KG1 (cell line): ENCODE results near the gene TBC1D2.

ENCODE experiments used
- DNase-seq: peaks from one replicate; lab custom pipeline; 2025; lab: John Stamatoyannopoulos, UW

The TBC1D2 gene

DNA sequence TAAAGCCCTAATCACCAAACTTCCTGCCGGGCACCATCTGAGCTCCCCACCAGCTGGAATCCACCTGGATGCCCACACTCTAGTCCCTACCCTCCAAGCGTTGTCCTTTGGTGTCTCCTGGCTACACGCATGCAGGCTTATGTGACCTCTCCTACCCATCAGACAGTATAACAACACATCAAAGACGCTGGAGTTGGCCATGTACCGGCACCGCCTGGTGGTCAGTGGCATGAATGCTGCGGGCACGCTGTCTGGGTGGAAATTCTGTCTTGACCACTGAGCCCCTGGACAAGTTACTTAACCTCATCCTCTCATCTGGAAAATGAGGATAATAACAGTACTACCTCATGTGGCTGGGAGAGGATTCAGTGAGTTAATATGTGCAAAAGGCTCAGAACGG, 39.6 kb downstream of the TBC1D2 start:
- DNase-seq: no peak

DNA sequence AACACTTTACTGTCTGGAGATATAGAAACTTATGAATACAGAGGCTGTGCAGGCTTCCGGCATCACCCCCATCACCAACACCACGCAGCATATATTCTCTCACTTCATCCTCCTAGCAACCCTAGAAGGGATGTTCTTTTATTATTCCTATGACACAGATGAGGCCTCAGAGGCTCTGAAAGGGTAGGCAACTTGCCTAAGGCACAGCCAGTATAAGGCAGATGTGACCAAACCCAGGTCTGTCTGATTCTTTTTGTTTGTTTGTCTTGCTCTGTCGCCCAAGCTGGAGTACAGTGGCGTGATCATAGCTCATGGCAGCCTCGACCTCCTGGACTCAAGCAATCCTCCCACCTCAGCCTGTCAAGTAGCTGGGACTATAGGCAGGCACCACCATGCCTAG, 40.2 kb downstream of the TBC1D2 start:
- no peak for DNase-seq

DNA sequence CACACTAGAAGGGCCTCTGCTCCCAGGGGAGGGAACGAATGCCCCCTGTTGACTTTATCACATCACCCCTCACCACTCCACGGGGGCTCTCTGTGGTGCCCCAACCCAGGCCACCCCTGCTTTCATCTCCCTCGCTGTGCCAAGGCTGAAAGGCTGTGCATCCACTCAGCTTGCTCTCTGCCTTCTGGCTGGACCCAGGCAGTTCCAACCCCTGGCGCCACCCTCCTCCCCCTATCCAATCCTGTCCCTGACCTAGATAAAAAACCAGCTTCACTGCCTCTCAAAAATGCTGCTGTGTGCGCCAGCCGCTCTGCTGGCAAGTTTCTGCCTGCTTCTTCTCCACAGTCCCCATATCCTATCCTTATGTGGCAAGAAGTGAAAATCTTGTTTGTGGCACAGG, 40.6 kb downstream of the TBC1D2 start:
- DNase-seq: no peak

DNA sequence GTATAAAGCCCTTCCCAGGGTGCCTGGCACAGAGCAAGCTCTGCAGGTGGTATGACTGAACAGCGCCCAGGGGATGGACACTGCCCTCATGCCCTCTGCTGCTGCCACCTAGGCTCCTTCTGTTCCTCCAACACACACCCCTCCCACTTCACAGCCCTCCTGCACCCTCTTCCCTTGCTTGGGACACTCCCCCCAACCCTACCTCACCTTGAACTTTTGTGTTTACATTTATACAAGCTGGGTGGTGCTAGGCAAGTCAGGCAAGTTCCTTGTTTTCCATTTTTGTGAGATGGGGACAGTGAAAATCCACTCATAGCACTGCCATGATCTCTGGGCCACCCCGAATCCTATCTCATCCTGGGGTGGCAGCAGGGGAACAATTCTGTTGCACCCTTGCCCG, 44.2 kb downstream of the TBC1D2 start:
- no peak for DNase-seq

DNA sequence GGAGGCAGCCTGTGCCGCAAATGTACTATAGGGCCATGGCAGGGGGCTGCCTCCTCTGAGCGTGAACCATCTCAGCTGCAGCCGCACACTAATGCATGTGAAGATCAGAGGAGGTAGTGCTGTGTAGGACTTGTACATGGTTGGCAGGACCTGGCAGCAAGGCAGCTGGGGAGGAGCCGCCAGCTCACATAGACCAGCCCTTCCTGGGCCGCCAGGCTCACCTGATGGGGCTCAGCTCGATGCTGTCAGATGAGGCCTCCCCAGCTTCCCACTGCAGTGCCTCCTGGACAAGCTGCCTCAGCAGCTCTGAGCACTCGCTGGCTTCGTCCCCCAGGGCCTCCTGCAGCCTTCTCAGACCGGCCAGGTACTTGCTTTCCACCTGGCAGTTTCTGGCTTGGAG, 45.0 kb downstream of the TBC1D2 start:
- DNase-seq: no peak

DNA sequence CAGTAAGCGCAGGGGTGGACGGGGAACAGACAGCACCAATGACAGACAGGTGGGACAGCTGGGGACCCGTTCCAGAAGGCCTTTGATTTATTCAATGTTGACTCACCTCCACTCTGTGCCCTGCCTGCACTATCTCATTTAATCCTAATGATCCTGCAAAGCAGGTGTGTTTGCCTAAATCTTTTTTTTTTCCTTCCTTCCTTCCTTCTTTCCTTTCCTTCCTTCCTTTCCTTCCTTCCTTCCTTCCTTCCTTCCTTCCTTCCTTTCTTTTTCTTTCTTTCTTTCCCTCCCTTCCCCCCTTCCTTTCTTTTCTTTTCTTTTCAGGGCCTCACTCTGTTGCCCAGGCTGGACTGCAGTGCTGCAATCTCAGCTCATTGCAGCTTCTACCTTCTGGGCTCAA, 45.9 kb downstream of the TBC1D2 start:
- no peak for DNase-seq

DNA sequence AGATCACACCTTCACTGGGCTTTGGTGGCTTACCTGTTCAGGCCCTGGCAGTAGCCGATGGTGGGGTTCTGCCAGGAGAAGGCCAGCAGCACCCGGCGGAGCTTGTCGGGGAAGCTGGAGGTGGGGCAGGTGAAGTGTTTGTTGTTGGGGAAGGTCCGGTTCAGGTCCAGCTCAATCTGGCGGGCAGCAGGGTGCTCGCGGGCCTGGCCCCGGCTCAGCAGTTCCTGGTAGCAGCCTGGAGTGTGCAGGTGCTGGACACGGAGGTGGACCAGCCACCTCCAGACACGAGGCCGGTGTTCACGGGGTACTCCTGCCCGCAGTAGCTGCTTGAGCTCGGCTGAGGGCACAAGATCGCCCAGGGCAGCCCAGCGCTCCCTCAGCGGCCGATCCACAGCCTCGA, 46.8 kb downstream of the TBC1D2 start:
- no peak for DNase-seq

DNA sequence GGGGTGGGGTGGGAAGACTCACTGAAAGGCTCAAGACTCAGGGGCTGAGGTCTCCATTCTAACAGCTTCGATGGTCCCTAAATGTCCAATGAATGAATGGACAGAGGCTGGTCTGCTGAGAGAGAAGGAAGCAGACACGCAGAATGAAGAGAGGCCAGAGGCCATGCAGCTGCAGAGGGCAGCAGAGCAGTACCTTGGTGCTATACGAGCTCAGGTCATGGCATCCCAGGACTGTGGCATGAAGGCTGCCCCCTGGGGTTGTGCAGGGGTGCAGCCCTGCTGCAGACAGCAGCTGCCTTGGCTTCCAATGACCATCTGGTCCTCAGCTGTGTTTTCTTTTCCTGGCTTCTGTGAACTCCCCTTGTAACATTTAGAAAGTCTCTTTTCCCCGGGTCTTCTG, 47.8 kb downstream of the TBC1D2 start:
- no peak for DNase-seq

GRCh38 chr9:98206754-98207153, 48.7 kb downstream of the TBC1D2 start:
- no peak for DNase-seq

GRCh38 chr9:98204692-98205091, 50.8 kb downstream of the TBC1D2 start:
- DNase-seq: no peak

DNA sequence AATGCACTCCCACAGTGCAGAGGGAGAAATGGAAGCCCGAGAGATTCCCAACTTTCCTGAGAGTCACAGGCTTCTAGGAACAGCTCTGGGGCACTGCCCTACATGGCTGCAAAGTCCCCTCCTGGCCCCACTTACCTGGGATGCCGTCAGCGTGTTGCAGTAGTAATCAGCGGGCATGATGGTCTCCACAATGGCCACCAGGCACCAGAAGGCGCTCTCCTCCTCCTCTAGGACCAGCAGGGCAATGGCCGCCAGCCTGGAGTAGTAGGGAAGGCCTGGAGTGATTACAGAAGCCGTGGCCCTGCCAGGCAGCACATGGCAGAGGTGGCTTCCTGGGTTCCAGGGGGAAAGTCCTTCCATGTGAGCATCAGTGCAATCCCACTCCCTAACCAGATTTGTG, 52.3 kb downstream of the TBC1D2 start:
- DNase-seq: no peak

DNA sequence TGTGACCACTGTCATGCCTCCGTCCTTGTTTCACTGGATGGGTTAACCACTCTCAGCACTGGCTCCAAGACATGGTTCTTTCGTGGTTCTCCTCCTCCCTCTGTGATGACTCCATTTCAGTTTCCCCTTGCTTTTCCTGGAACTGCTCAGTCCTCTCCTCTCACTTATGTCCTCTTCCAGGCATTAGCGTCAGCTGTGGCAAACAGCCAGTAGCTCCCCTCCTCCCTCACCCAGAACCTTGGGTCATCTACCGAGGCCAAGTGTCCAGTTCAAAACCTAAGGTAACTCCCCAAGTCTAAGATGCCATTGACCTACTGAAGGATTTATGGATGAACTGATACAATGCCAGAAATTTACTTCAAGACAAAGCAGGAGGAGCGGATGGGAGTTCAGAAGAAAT, 53.2 kb downstream of the TBC1D2 start:
- DNase-seq: no peak

DNA sequence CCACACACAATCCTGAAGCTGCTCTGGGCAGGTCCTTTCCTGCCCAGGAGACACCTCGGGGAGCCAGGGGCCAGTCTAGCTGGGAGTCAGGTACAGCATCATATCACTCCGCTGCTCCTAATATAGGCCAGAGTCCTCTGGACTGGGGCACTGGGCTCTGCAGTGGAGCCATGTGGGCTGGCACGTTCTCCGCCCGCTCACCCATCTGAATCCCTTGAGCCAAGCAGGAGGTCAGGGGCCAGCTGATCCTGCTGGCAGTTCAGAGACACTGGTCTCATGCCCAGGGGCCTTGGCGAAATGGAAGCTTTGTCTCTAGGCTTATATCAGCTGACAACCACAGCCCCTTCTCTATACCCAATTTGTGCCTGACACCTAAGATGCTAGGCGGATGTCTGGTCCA, 53.7 kb downstream of the TBC1D2 start:
- no peak for DNase-seq

DNA sequence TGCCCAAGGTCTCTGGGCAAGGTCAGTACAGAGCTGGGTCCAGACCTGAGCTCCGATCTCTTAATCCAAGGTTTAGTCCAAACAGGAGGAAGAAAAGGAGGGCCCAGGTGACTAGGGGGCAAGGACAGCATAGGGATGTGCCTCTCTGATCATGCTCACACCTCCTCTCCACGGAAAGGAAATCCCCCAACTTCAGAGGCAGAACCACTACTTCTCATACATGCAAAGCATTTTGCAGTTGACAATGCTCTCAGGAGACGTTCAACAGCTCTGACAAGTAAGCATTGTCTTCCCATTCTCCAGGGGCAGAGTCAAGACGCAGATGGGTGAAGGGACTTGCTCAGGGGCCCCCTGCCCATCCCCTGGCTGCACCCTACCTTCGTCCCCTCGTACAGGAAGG, 54.3 kb downstream of the TBC1D2 start:
- DNase-seq: no peak

DNA sequence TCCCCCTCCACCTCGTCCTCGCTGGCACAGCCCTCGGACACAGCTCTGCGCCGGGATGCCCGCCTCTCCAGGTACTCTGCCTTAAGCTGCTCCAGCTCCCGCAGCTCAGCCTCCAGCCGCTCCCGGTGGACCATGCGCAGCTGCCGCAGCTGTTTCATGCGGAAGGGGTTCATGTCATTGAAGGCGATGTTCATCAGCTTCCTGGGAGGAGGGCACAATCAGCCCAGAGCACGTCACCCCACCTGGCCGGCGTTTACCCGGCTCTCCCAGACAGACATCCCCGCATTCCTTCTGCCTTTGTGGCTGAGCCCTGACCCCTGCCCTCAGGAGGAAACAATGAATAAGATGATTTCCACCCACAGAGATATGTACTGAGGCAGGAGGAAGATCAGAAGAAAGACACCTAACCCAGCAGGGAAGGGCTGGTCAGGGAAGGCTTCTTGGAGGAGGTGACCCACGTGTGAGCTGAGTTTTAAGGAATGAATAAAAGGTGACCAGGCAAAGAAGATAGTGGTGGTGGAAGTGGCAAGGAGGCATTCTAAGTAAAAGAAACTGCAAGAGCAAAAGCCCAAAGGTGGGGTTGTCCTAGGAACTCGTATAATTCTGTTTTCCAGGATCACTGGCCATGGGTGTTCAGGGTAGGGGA, 55.9 kb downstream of the TBC1D2 start:
- DNase-seq: no peak

DNA sequence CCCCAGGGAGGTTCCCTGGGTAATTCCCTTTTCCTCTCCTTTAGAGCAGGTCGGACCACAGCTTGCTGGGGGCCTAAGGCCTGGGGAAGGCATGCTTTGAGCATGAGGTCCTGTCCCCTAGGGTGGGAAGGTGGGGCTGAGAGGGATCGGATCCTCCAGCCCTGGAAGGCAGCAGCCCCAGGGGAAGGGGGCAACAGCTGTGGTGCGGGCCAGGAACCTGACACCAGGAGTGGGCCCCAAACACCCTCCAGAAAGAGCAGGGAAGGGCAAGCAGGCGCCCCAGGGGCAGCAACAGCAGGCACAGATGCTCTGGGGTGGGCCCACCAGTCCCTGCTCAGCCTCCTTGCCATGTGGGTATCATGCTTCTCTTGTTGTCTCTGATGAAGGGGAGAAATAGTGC, 59.8 kb downstream of the TBC1D2 start:
- DNase-seq: no peak

- DNase-seq: no peak
These were observed 62.0 kb downstream of the TBC1D2 start for GRCh38 chr9:98193336-98193944.

DNA sequence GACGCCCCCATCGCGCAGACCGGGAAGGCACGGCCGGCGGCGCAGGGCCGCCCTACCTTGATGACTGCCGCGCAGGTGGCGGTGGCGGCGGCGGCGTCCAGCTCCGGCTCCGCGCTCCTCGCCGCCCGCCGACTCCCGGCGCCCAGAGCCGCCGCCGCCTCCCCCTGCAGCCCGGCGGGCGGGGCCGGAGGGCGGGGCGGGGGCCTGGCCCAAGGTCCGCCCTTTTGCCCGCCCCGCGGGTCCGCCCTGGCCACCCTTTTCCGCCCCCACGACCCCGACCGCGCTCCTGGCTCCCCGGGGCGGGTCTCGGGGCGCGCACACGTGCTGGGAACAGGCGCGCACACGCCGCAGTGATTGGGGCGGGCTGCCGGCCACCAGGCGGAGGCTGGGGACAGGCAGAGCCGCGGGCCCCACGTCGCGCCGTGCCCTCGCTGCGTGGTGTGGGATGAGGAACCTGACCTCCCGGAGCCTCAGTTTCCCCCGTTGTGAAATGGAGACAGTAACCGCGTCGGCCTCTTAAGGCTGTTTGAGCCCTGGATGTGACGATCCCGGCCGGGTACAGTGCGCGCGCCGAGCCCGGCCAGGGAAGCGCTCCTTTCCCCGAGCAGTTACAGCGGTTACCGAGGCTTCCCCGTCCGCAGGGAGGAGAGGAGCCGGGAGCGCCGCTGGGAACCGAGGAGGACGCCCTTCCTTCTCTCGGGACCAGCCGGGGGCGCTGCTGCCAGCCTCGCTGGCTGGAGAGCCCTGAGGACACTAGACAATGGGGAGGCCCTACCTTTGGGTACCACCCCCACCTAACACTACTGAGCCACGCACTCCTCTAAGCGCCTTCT, 62.7 kb downstream of the TBC1D2 start, which contains the start of gene CORO2A:
TSS of gene CORO2A (minus strand) at position 135 of the 833 bp plus-strand sequence. CDS start 34,977 bp downstream, outside the sequence.
- no peak for DNase-seq

DNA sequence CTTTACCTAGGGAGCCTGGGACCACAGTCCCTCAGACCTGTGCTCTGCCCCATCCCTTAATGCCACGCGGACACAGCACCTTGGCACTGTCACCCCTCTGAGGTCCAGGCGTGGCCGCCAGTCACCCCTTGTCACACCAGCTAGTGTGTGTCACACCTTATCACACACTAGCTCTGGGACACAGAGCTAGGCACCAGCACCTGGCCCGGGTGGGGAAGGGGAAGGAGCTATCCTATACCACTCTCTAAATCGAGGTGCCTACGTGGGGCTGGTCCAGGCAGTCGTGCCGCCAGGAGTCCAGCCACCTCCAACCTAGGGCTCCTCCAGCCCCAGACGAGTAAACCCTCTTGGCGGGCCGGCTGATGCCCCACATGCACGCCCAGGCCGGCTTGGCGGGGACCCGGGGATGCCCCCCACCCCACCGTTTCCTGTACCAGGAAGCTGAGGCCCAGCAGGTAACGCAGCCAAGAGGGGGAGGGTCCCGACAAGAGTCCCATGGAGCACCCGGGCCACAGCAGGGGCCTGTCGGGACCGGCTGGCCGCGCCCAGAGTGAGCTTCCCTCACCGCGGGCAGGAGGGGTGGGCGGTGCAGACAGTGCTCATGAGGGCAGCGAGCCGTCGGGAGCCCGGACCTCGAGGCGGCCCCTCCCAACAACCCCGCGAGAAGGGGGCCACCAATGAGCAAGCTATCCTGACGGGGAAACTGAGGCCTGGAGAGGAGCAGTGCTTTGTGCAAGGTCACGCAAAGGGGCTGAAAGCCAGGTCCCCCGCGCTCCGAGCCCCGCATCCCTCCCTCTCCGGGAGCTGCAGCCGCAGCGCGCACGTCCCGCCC, 63.6 kb downstream of the TBC1D2 start:
- DNase-seq: no peak

- no peak for DNase-seq
These were observed 64.3 kb downstream of the TBC1D2 start for GRCh38 chr9:98191181-98191608.

DNA sequence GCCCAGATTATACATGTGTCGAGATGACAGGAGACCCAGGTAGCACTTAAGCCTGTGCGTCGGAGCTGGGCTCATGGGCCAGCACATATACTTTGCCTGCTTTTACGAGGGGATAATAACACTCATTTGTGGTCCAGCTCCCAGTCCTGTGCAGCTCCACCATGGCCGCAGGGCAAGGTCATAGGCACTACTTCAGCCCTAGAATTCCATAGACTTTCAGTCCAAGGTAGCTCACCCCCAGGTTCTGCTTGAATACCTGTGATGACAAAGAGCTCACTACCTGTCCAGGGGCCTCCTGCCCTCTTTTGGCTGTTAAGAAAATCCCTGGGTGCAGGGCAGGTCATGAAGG, 64.7 kb downstream of the TBC1D2 start:
- no peak for DNase-seq

- no peak for DNase-seq
These were observed 66.0 kb downstream of the TBC1D2 start for GRCh38 chr9:98189412-98189811.
